ENCODE data around the gene WDR35.
"Not testable (repeated sequence)": the region's sequence is repeated elsewhere in the genome, so short reads cannot be mapped to it uniquely, and the experiment has no call there.

DNA sequence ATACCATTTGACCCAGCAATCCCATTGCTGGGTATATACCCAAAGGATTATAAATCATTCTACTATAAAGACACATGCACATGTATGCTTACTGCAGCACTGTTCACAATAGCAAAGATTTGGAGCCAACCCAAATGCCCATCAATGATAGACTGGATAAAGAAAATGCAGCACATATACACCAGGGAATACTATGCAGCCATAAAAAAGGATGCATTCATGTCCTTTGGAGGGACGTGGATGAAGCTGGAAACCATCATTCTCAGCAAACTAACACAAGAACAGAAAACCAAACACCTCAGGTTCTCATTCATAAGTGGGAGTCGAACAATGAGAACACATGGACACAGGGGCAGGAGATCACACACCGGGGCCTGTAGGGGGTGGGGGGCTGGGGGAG lies 67.7 kb downstream of the WDR35 start:
- TF ChIP-seq CTCF, POLR2A, POLR2AphosphoS5 (IDR thresholded peaks at IDR 0.05): not testable (repeated sequence)

Data from breast epithelium (tissue), 3 donors.